Natural killer cell (primary cell): ENCODE results near the gene IRS1. TPM values are rescaled to one million over a fixed set of nuclear protein-coding genes. Genes with fewer than 3 reads are reported as not detected.
A peak's percentile ranks its signal among the peaks of the same experiment; 100 is the strongest.

Experiments used
- ATAC-seq, 3 donors: fragments of 150-1000 bp in 2 of 3; fragments of 200-7000 bp in 1 of 3; cut with Tn5 transposase; 1 replicate in 1 of 3; 2 replicates in 2 of 3; pipeline ENCODE4 v1.10.0; 2021; ENCODE audit warnings: mild to moderate bottlenecking in 2 of 3, moderate library complexity in 2 of 3
- DNase-seq, 2 donors: peaks; one replicate each; pipeline versions ENCODE4 v3.0.0 to v3.0.0-alpha.2; 2013 to 2021; ENCODE audit warnings: mixed read lengths in 1 of 2
- H3K27ac ChIP-seq: one replicate; pipeline ENCODE4 v1.5.1; 2013; ENCODE audit warnings: mild to moderate bottlenecking, low read length
- H3K27me3 ChIP-seq: one replicate; pipeline ENCODE4 v1.6.1; 2013; ENCODE audit warnings: low read length; ENCODE audit not compliant: control insufficient read depth, insufficient read depth
- H3K36me3 ChIP-seq: one replicate; pipeline ENCODE4 v1.6.1; 2013; ENCODE audit warnings: low read length; ENCODE audit not compliant: control insufficient read depth, insufficient read depth
- H3K4me1 ChIP-seq: one replicate; pipeline ENCODE4 v1.6.1; 2013; ENCODE audit warnings: low read length; ENCODE audit not compliant: control insufficient read depth, insufficient read depth
- H3K4me3 ChIP-seq: one replicate; pipeline ENCODE4 v1.5.1; 2013; ENCODE audit warnings: low read length
- H3K9me3 ChIP-seq: one replicate; pipeline ENCODE4 v1.6.1; 2013; ENCODE audit warnings: low read length; ENCODE audit not compliant: control insufficient read depth, insufficient read depth
- H3K27ac Mint-ChIP-seq, 2 donors: one replicate each; pipeline ENCODE4 v1.8.0; 2022; ENCODE audit warnings: mild to moderate bottlenecking in 2 of 2, mixed read lengths in 2 of 2, moderate library complexity in 1 of 2
- H3K27me3 Mint-ChIP-seq, 2 donors: one replicate each; pipeline ENCODE4 v1.8.0; 2022; ENCODE audit warnings: low read depth in 2 of 2, mixed read lengths in 2 of 2
- H3K36me3 Mint-ChIP-seq: one replicate; pipeline ENCODE4 v1.8.0; 2022; ENCODE audit warnings: mixed read lengths
- H3K4me1 Mint-ChIP-seq, 2 donors: one replicate each; pipeline ENCODE4 v1.8.0; 2022; ENCODE audit warnings: mixed read lengths in 2 of 2
- H3K4me3 Mint-ChIP-seq: one replicate; pipeline ENCODE4 v1.8.0; 2022; ENCODE audit warnings: mild to moderate bottlenecking, moderate library complexity, mixed read lengths
- H3K9me3 Mint-ChIP-seq, 2 donors: one replicate each; pipeline ENCODE4 v1.8.0; 2022; ENCODE audit warnings: mixed read lengths in 2 of 2
- WGBS: methylation state at CpG from one replicate; pipeline ENCODE4 v1.1.7; 2013; ENCODE audit warnings: missing lambda C conversion rate; ENCODE audit not compliant: insufficient coverage; 5-methylcytosine and 5-hydroxymethylcytosine counted together
- intact Hi-C: fragments of 100-400 bp; cut with micrococcal nuclease; formaldehyde crosslinking; loops from one replicate; pipeline ENCODE4 v1.14.2; 2022
- total RNA-seq, 4 donors: library from RNA; stranded (reverse); fragments of 120-200 nt in 1 of 4; gene quantifications; one replicate each; pipeline versions ENCODE4 v1.2.3 to v1.2.4, GENCODE V29; 2013 to 2022
- TF ChIP-seq, protein P1 (sequence below): fragments of 200-600 bp; IDR thresholded peaks from one replicate; pipeline ENCODE4 v1.8.0; 2022; ENCODE audit warnings: antibody characterized with exemption

The IRS1 gene
- total RNA-seq, 3 donors from 2014 or later (not counting 1 experiment from before 2014, with no cell fraction given) = 0.09 to 0.55 (median 0.36) TPM

- peaks cover 25 to 27% of the 10 kb centered on the region in 2 donors for H3K4me1 Mint-ChIP-seq
Observed at GRCh38 chr2:226837334-226837733, 37.7 kb upstream of the IRS1 start.

DNA sequence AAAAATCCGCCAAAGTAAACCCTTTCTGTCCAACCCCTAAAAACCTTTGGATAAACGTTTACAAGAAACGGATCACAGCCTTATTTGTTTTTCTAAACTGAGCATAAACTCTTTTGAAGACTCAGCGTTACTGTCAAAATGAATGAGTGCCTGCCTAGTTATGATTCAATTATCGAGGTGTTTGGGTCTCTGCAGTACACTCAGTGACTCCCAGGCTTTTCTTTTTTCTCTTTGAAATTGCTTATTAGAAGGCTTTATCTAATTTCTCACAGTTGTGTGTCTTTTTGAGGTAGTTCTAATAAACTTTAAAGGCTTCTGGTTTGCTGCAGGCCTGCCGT is 36.9 kb upstream of the IRS1 start:
- TF ChIP-seq, protein P1, sequence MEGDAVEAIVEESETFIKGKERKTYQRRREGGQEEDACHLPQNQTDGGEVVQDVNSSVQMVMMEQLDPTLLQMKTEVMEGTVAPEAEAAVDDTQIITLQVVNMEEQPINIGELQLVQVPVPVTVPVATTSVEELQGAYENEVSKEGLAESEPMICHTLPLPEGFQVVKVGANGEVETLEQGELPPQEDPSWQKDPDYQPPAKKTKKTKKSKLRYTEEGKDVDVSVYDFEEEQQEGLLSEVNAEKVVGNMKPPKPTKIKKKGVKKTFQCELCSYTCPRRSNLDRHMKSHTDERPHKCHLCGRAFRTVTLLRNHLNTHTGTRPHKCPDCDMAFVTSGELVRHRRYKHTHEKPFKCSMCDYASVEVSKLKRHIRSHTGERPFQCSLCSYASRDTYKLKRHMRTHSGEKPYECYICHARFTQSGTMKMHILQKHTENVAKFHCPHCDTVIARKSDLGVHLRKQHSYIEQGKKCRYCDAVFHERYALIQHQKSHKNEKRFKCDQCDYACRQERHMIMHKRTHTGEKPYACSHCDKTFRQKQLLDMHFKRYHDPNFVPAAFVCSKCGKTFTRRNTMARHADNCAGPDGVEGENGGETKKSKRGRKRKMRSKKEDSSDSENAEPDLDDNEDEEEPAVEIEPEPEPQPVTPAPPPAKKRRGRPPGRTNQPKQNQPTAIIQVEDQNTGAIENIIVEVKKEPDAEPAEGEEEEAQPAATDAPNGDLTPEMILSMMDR = no peak
- Mint-ChIP-seq H3K4me1 (peaks cover 24 to 26% of the 10 kb centered on the region in 2 donors), H3K4me3 (peak overlapping the region; percentile 89), H3K36me3 (no peaks in the 10 kb centered on the region), H3K27me3 (peaks cover 0 to 4% of the 10 kb centered on the region in 2 donors), H3K27ac (peak overlapping the region; percentile 96 to 99), H3K9me3 (no peaks in the 10 kb centered on the region)
- WGBS = 3% methylated on average over 6 of the region's 6 CpGs
- peak overlapping the region; percentile 91 for H3K27ac ChIP-seq
- H3K27me3 ChIP-seq = no peaks in the 10 kb centered on the region
- peaks cover 24% of the 10 kb centered on the region for H3K4me1 ChIP-seq
- H3K36me3 ChIP-seq = no peaks in the 10 kb centered on the region
- intact Hi-C loops = loop anchor here (1.0 kb wide), 1 partner anchor 45 kb away; no protein-coding TSS in a partner anchor
- peak overlapping the region; percentile 56 for H3K4me3 ChIP-seq
- DNase-seq (no peak), ATAC-seq (peak in 1 of 3 donors; percentile 5)
- H3K9me3 ChIP-seq = no peaks in the 10 kb centered on the region

More at GRCh38 chr2:226837334-226837733, 37.7 kb upstream of the IRS1 start:
- Mint-ChIP-seq H3K36me3 (no peaks in the 10 kb centered on the region), H3K9me3 (no peaks in the 10 kb centered on the region), H3K4me3 (peak overlapping the region; percentile 89), H3K27ac (peak overlapping the region; percentile 96 to 99), H3K27me3 (no peaks in the 10 kb centered on the region)
- H3K27me3 ChIP-seq = no peaks in the 10 kb centered on the region
- H3K4me1 ChIP-seq = peaks cover 24% of the 10 kb centered on the region
- TF ChIP-seq, protein P1 = no peak
- DNase-seq (no peak), ATAC-seq (no peak)
- 95% methylated on average over 7 of the region's 7 CpGs for WGBS
- H3K36me3 ChIP-seq = no peaks in the 10 kb centered on the region
- intact Hi-C loops = no loop called here
- H3K4me3 ChIP-seq = no peak overlapping the region
- no peaks in the 10 kb centered on the region for H3K9me3 ChIP-seq
- peak overlapping the region; percentile 91 for H3K27ac ChIP-seq

DNA sequence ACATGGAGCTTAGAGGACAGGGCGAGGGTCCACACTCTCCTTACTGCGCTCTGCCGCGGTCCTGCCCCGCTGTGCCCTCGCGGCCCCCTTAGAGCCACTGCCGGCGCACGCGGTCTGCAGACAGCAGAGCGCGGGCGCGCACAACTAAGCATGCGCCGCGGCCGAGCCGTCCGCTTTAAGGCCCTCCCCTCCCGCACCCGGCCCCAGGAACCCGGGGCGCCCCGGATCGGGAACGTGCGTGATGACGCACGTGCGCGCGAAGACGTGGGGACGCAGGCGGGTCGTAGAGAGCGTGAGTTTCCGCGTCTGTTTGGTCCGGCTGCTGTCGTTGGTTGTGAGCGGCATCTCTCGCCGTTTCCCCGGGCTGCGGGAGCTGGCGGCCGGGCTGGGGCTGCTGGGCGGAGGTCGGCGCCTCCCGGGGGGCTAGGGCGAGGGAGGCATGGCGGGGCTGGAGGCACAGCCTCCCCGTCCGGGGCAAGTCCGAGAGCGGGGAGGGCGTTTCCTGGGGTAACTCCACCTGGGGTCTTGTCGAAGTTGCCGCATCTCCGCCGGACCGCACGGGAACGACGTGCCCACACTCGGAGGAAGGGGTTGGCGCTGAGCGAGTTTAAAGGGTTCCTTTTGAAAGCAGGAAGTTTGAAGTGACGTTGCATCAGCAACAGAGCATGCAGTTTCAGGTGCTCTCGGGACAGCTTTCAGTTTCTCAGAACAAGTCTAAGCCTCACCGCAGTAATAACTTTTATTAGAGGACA is 36.4 kb upstream of the IRS1 start, which contains the start of gene RHBDD1:
Gene RHBDD1, plus strand, starts transcription at position 259 of the 752 bp plus-strand sequence. CDS start 28,640 bp downstream, outside the sequence.
- DNase-seq (peak; percentile 88 to 98), ATAC-seq (peak; percentile 86 to 97 (median 88))
- Mint-ChIP-seq H3K4me3 (peak within 1 kb of the TSS; percentile 89), H3K9me3 (no peaks in the 10 kb centered on the region), H3K4me1 (peaks cover 20 to 23% of the 10 kb centered on the region in 2 donors), H3K27me3 (peaks cover 0 to 4% of the 10 kb centered on the region in 2 donors), H3K36me3 (no peaks in the 10 kb centered on the region), H3K27ac (peak within 1 kb of the TSS; percentile 96 to 99)
- WGBS = under 1% methylated on average over 75 of the region's 75 CpGs
- peak within 1 kb of the TSS; percentile 56 for H3K4me3 ChIP-seq
- H3K27ac ChIP-seq = peak within 1 kb of the TSS; percentile 91
- no peaks in the 10 kb centered on the region for H3K27me3 ChIP-seq
- TF ChIP-seq, protein P1 = no peak
- H3K9me3 ChIP-seq = no peaks in the 10 kb centered on the region
- H3K36me3 ChIP-seq = no peaks in the 10 kb centered on the region
- peaks cover 24% of the 10 kb centered on the region for H3K4me1 ChIP-seq
- intact Hi-C loops = loop anchor here (1.0 kb wide), 2 partner anchors 45 to 489 kb away; partner anchors contain the start of gene MFF
